ENCODE results near the gene VENTX. TPM values are rescaled to one million over a fixed set of nuclear protein-coding genes. Genes with fewer than 3 reads are reported as not detected.

The VENTX gene
- total RNA-seq, 4 donors from 2014 or later: 0.17 to 2.3 (median 0.21) TPM; not detected in 1

DNA sequence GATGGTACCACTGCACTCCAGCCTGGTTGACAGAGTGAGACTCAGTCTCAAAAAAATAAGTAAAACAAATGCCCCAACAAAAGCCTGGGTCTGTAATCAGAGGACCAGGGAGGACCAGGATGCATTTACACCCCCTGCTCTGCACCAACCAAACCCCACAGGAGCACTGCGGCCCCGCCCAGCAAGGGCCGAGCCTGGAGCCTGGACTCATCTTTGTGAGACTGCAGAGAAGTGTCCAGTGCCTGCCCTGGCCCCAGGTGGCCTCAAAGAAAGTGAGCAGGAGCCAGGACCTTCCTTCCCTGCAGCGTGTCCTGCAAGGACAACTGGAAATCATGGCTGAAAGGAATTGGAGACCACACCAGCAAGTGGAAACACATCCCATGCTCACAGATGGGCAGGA, 46.0 kb upstream of the VENTX start:
- no peak for TF ChIP-seq POLR2A (IDR thresholded peaks at IDR 0.05)
- no peak for TF ChIP-seq POLR2AphosphoS5 (IDR thresholded peaks at IDR 0.05)
- TF ChIP-seq, protein P1, sequence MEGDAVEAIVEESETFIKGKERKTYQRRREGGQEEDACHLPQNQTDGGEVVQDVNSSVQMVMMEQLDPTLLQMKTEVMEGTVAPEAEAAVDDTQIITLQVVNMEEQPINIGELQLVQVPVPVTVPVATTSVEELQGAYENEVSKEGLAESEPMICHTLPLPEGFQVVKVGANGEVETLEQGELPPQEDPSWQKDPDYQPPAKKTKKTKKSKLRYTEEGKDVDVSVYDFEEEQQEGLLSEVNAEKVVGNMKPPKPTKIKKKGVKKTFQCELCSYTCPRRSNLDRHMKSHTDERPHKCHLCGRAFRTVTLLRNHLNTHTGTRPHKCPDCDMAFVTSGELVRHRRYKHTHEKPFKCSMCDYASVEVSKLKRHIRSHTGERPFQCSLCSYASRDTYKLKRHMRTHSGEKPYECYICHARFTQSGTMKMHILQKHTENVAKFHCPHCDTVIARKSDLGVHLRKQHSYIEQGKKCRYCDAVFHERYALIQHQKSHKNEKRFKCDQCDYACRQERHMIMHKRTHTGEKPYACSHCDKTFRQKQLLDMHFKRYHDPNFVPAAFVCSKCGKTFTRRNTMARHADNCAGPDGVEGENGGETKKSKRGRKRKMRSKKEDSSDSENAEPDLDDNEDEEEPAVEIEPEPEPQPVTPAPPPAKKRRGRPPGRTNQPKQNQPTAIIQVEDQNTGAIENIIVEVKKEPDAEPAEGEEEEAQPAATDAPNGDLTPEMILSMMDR (IDR thresholded peaks at IDR 0.05): no peak
- TF ChIP-seq EP300 (IDR thresholded peaks at IDR 0.05): no peak
- H3K27ac ChIP-seq: no peak overlapping the region
- DNase-seq (ENCODE audit: low spot score in 2 of 2): no peak
- H3K9me3 ChIP-seq: no peaks in the 10 kb centered on the region
- H3K4me1 ChIP-seq: no peaks in the 10 kb centered on the region
- 90% methylated on average over 4 of the region's 4 CpGs for WGBS
- H3K36me3 ChIP-seq: no peaks in the 10 kb centered on the region
- H3K27me3 ChIP-seq: peaks cover 41% of the 10 kb centered on the region
- no peak overlapping the region for H3K4me3 ChIP-seq

DNA sequence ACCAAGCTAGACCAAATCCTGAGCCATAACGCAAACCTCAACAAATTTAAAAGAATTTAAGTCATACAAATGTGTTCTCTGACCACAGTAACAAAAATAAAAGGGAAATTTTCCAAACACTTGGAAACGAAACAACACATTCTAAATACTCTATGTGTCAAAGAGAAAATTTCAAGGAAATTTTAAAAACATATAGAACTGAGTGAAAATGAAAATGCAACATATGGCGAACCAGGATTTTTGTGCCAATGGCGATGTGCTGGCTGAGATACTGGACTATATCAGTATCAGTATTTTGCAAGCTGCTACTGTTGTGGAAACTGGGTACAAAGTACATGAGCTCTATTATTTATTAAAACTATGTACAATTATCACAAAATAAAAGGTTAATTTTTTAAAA, 43.5 kb upstream of the VENTX start:
- peaks cover 49% of the 10 kb centered on the region for H3K27me3 ChIP-seq
- no peaks in the 10 kb centered on the region for H3K4me1 ChIP-seq

DNA sequence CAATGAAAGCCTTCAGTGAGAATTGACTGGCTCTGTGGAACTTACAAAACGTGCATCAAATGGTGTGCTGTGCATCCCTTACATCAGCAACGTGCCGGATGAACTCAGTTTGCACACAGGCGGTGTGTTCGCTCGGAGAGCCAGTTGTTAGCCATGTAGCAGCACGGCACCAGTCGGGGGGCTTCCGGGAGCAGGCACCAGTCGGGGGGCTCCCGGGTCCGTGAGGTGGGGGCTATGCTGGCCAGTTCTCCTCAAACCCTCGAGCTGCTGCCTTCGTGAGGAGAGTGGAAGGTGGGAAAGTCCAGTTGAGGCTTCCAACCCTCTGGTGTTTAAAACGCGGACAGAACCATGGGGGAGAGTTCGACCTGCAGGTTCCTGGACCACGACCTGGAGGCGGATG, 42.6 kb upstream of the VENTX start:
- whole genome bisulfite sequencing: 90% methylated on average over 17 of the region's 19 CpGs
- no peaks in the 10 kb centered on the region for H3K9me3 ChIP-seq
- H3K27me3 ChIP-seq: peaks cover 51% of the 10 kb centered on the region
- H3K36me3 ChIP-seq: no peaks in the 10 kb centered on the region
- H3K4me3 ChIP-seq: no peak overlapping the region
- no peak for TF ChIP-seq EP300 (IDR thresholded peaks at IDR 0.05)
- TF ChIP-seq, protein P1 (IDR thresholded peaks at IDR 0.05): no peak
- no peak for TF ChIP-seq POLR2A (IDR thresholded peaks at IDR 0.05)
- TF ChIP-seq POLR2AphosphoS5 (IDR thresholded peaks at IDR 0.05): no peak
- no peak for DNase-seq (ENCODE audit: low spot score in 2 of 2)
- H3K4me1 ChIP-seq: peaks cover 2% of the 10 kb centered on the region
- H3K27ac ChIP-seq: no peak overlapping the region

More for the DNA sequence above, 43.5 kb upstream of the VENTX start:
- no peaks in the 10 kb centered on the region for H3K9me3 ChIP-seq
- H3K36me3 ChIP-seq: no peaks in the 10 kb centered on the region
- no peak overlapping the region for H3K27ac ChIP-seq
- DNase-seq (ENCODE audit: low spot score in 2 of 2): no peak
- WGBS: 81% methylated on average over 4 of the region's 4 CpGs
- H3K4me3 ChIP-seq: no peak overlapping the region
- TF ChIP-seq POLR2AphosphoS5 (IDR thresholded peaks at IDR 0.05) (no peak), POLR2A (IDR thresholded peaks at IDR 0.05) (no peak), EP300 (IDR thresholded peaks at IDR 0.05) (no peak)
- TF ChIP-seq, protein P1 (IDR thresholded peaks at IDR 0.05): no peak

DNA sequence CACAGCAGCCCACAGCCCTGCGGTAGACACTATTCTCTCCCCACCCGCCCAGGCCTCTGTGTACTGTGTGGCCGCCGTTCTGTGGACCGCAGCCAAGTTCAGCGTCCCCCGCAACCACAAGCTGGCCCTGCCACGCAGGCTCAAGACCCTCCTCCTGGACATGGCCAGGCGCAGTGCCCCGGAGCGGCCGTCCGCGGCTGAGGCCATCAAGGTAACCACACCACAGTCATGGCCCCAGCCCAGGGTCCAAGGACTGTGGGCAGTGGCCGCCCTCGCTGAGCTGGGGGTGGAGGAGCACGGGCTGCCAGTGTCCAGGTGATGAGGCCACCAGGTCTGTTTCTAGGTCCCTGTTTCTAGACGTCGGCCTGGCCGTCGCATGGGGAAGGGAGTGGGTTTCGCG, 42.0 kb upstream of the VENTX start:
- Histone ChIP-seq H3K27ac (no peak overlapping the region), H3K4me1 (peaks cover 3% of the 10 kb centered on the region), H3K4me3 (no peak overlapping the region), H3K27me3 (peaks cover 52% of the 10 kb centered on the region), H3K9me3 (no peaks in the 10 kb centered on the region), H3K36me3 (no peaks in the 10 kb centered on the region)
- DNase-seq (ENCODE audit: low spot score in 2 of 2): no peak
- WGBS: 96% methylated on average over 10 of the region's 23 CpGs
- TF ChIP-seq, protein P1 (IDR thresholded peaks at IDR 0.05): no peak
- TF ChIP-seq POLR2AphosphoS5 (IDR thresholded peaks at IDR 0.05): no peak
- no peak for TF ChIP-seq POLR2A (IDR thresholded peaks at IDR 0.05)
- TF ChIP-seq EP300 (IDR thresholded peaks at IDR 0.05): no peak

DNA sequence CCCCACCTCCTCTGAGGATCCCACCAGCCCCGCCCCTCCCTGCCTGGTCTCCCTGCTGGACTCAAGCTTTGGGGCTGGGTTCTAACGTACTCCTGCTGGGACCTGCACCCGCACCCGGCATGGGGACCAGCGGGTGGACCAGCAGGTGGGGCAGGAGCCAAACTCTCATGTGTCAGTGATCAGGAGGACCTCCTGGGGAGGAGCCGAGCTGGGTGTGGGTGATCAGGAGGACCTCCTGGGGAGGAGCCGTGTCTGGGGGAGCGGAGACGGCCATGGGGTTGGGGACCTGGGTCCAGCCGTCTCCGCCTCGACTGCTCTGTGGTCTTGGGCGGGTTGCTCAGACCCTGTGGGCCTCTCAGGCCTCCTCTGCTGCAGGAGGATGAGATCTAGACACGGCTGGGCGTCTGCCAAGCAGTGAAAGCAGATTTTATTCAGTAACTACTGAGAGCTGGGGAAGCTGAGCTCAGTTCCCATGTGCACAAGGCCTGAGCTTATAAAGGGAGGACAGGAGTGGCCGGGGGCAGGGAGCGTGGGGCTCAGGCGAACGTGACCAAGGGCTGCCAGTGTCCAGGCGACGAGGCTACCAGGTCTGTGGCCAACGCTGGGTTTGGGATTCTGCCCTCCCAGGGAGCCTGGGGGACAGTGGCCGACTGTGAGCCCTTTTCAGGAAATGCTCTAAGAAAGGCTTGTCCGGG, 41.3 kb upstream of the VENTX start:
- WGBS: no CpG with 5 or more reads among the region's 24 CpGs
- peaks cover 3% of the 10 kb centered on the region for H3K4me1 ChIP-seq
- no peaks in the 10 kb centered on the region for H3K9me3 ChIP-seq
- peaks cover 54% of the 10 kb centered on the region for H3K27me3 ChIP-seq
- no peak for DNase-seq (ENCODE audit: low spot score in 2 of 2)
- no peak overlapping the region for H3K4me3 ChIP-seq
- no peak overlapping the region for H3K27ac ChIP-seq
- TF ChIP-seq, protein P1 (IDR thresholded peaks at IDR 0.05): no peak
- no peak for TF ChIP-seq POLR2AphosphoS5 (IDR thresholded peaks at IDR 0.05)
- TF ChIP-seq POLR2A (IDR thresholded peaks at IDR 0.05): no peak
- TF ChIP-seq EP300 (IDR thresholded peaks at IDR 0.05): no peak
- no peaks in the 10 kb centered on the region for H3K36me3 ChIP-seq

All from suprapubic skin (tissue), 4 donors.